Right lobe of liver (tissue), 6 donors: ENCODE data around the gene ECM2. TPM values are rescaled to one million over a fixed set of nuclear protein-coding genes. Genes with fewer than 3 reads are reported as not detected.

Experiments
- ATAC-seq, 4 donors: fragments of 200-7000 bp; cut with Tn5 transposase; one replicate each; pipeline ENCODE4 v1.9.1; 2020; ENCODE audit warnings: mild to moderate bottlenecking in 4 of 4, moderate library complexity in 4 of 4
- DNase-seq, 3 donors: peaks; one replicate each; pipeline ENCODE4 v3.0.0-alpha.2; 2020
- H3K27ac ChIP-seq, 3 donors: fragments of 200-600 bp; one replicate each; pipeline ENCODE4 v1.8.0; 2022
- H3K27me3 ChIP-seq, 2 donors: fragments of 200-600 bp; one replicate each; pipeline ENCODE4 v1.8.0; 2022
- H3K36me3 ChIP-seq, 4 donors: fragments of 200-600 bp; sonication (generic) in 1 of 4; one replicate each; pipeline versions ENCODE4 v1.5.1 to v1.8.0; 2017 to 2022; ENCODE audit warnings: control low read depth in 1 of 4
- H3K4me1 ChIP-seq, 4 donors: fragments of 200-600 bp; sonication (generic) in 1 of 4; one replicate each; pipeline versions ENCODE4 v1.5.1 to v1.8.0; 2017 to 2022; ENCODE audit warnings: control low read depth in 1 of 4
- H3K4me3 ChIP-seq, 3 donors: fragments of 200-600 bp; one replicate each; pipeline ENCODE4 v1.8.0; 2022
- H3K9me3 ChIP-seq, 4 donors: fragments of 200-600 bp; sonication (generic) in 1 of 4; one replicate each; pipeline versions ENCODE4 v1.5.1 to v1.8.0; 2017 to 2022; ENCODE audit warnings: control low read depth in 1 of 4
- CTCF ChIP-seq, 4 donors: fragments of 200-600 bp in 3 of 4; fragments of 450-650 bp in 1 of 4; IDR thresholded peaks; one replicate each; pipeline versions ENCODE4 v1.5.1 to v1.8.0; 2016 to 2022; ENCODE audit warnings: antibody characterized with exemption in 4 of 4, mild to moderate bottlenecking in 2 of 4
- POLR2A ChIP-seq: fragments of 450-650 bp; IDR thresholded peaks from one replicate; pipeline ENCODE4 v1.6.1; 2017; ENCODE audit warnings: antibody characterized with exemption, mild to moderate bottlenecking
- WGBS: methylation state at CpG from one replicate; pipeline ENCODE4 v1.1.6; 2018; ENCODE audit warnings: low coverage, low lambda C conversion rate; ENCODE audit not compliant: insufficient coverage; ENCODE audit errors: missing lambda C conversion rate; 5-methylcytosine and 5-hydroxymethylcytosine counted together
- intact Hi-C, 2 donors: fragments of 100-400 bp; cut with DNase I; formaldehyde crosslinking; loops; one replicate each; pipeline versions ENCODE4 v1.11.2 to v1.14.1; 2022
- total RNA-seq, 6 experiments: library from RNA; depleted of rRNA in 2 of 6; stranded (reverse); fragments of >200 nt in 2 of 6; fragmentation: NEBNext Ultra II Directional in 3 of 6; extraction: Animal tissue kit (Norgen Biotek cat#: 25700) in 3 of 6; gene quantifications; one replicate each; pipeline versions ENCODE4 v1.1.0 to v1.2.4, GENCODE V29; 2016 to 2023
- donor health status: DM: no; HTN: yes; CAD: no.
- donor health status: DM: no; HTN: no; CAD: no.
- donor health status: DM: no; HTN: no; CAD: no.
- donor health status: DM: no; HTN: yes; CAD: no.
- donor health status: DM: no; HTN: yes; CAD: no.

ECM2 gene
- total RNA-seq, 6 experiments from 2014 or later, result 19.0 to 27.1 (median 22.4) TPM

- DNase-seq (no peak), ATAC-seq (no peak)
- H3K36me3 ChIP-seq, result no peaks in the 10 kb centered on the region
- intact Hi-C loops, result no loop called here
- H3K4me3 ChIP-seq, result no peak overlapping the region
- 81% methylated on average over 4 of the region's 4 CpGs for WGBS
- no peaks in the 10 kb centered on the region for H3K9me3 ChIP-seq
- no peak overlapping the region for H3K27ac ChIP-seq
- H3K4me1 ChIP-seq, result peaks cover 0 to 3% (median 0%) of the 10 kb centered on the region in 4 donors
- no peaks in the 10 kb centered on the region for H3K27me3 ChIP-seq
- TF ChIP-seq POLR2A, result no peak
- TF ChIP-seq CTCF (IDR thresholded peaks at IDR 0.05), result no peak
Measured at GRCh38 chr9:92488681-92489550, 46.9 kb downstream of the ECM2 start.

GRCh38 chr9:92486371-92486770 lies 49.4 kb downstream of the ECM2 start:
- H3K27ac ChIP-seq, result peak overlapping the region in 1 of 3 donors; percentile 24
- TF ChIP-seq POLR2A, result no peak
- TF ChIP-seq CTCF (IDR thresholded peaks at IDR 0.05), result no peak
- intact Hi-C loops, result no loop called here
- no peak overlapping the region for H3K4me3 ChIP-seq
- H3K27me3 ChIP-seq, result no peaks in the 10 kb centered on the region
- H3K4me1 ChIP-seq, result peaks cover 0 to 3% (median 0%) of the 10 kb centered on the region in 4 donors
- WGBS, result 61% methylated on average over 3 of the region's 3 CpGs
- no peaks in the 10 kb centered on the region for H3K36me3 ChIP-seq
- DNase-seq, result no peak
- peak; percentile 52 to 84 (median 82) for ATAC-seq
- no peaks in the 10 kb centered on the region for H3K9me3 ChIP-seq

GRCh38 chr9:92484563-92484962 lies 51.2 kb downstream of the ECM2 start:
- no peak overlapping the region for H3K4me3 ChIP-seq
- no peak for DNase-seq
- H3K4me1 ChIP-seq, result peaks cover 0 to 3% (median 0%) of the 10 kb centered on the region in 4 donors
- TF ChIP-seq CTCF (IDR thresholded peaks at IDR 0.05) (no peak), POLR2A (no peak)
- 78% methylated on average over 3 of the region's 3 CpGs for WGBS
- no peaks in the 10 kb centered on the region for H3K9me3 ChIP-seq
- no peaks in the 10 kb centered on the region for H3K36me3 ChIP-seq
- H3K27ac ChIP-seq, result peak overlapping the region in 2 of 3 donors; percentile 14 to 19
- H3K27me3 ChIP-seq, result no peaks in the 10 kb centered on the region
- intact Hi-C loops, result no loop called here
- peak in 3 of 4 donors; percentile 38 to 67 (median 52) for ATAC-seq

- ATAC-seq, result peak in 1 of 4 donors; percentile 51
Measured at GRCh38 chr9:92483627-92484545, 51.9 kb downstream of the ECM2 start.

More at GRCh38 chr9:92483627-92484545, 51.9 kb downstream of the ECM2 start:
- intact Hi-C loops, result no loop called here
- no peaks in the 10 kb centered on the region for H3K9me3 ChIP-seq
- H3K27me3 ChIP-seq, result no peaks in the 10 kb centered on the region
- TF ChIP-seq POLR2A (no peak), CTCF (IDR thresholded peaks at IDR 0.05) (no peak)
- 74% methylated on average over 5 of the region's 5 CpGs for WGBS
- H3K27ac ChIP-seq, result peak overlapping the region; percentile 16 to 29 (median 17)
- no peak overlapping the region for H3K4me3 ChIP-seq
- peaks cover 0 to 3% (median 0%) of the 10 kb centered on the region in 4 donors for H3K4me1 ChIP-seq
- no peaks in the 10 kb centered on the region for H3K36me3 ChIP-seq
- no peak for DNase-seq
